GM12875 (cell line): ENCODE measurements around the gene BBLN.

Experiments used
- H3K4me3 ChIP-seq: one replicate; pipeline ENCODE4 v1.5.1; 2011; ENCODE audit warnings: low read depth, low read length, control low read depth
- CTCF ChIP-seq: IDR thresholded peaks from 2 replicates; pipeline ENCODE4 v1.5.1; 2011; ENCODE audit warnings: low read depth, mild to moderate bottlenecking, control low read depth, inconsistent platforms, low read length, moderate library complexity, borderline replicate concordance; ENCODE audit not compliant: insufficient read depth

BBLN gene

DNA sequence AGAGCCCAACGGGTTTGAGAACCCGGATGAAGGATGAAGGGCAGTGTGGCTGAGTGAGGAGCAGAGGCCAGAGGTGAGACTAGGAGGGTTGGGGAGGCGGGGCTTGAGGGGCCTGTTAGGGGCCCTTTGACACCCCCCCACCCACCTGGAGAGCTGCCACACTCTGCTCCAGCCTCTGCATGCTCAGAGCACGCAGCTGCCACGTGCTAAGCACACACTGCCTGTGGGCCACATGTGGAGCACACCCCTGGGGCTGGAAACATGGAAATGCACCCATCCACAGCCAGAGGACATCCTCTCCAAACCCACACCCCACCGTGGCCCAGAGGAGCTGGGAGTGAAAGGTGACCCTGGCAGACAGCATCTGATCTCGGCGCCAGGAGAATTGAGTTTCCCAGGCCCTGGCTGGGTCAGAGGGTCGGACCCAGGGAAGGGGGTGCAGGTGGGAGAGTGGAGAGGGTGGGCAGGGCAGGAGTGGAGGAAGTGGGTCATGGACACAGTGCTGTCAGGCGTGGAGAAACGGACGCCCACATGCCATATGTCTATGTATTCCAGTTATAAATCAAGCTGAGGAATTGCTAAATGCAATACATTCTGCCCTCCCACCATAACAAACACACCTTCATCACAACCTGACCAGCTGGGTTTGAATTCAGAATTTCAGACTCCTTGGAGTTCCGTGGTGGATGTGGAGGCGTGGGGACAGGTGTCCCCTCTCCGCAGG lies 49.0 kb downstream of the BBLN start:
- no peak overlapping the region for H3K4me3 ChIP-seq
- TF ChIP-seq CTCF = no peak

GRCh38 chr9:128211186-128211980 lies 51.3 kb downstream of the BBLN start:
- H3K4me3 ChIP-seq = no peak overlapping the region
- no peak for TF ChIP-seq CTCF

GRCh38 chr9:128211981-128212281 lies 51.9 kb downstream of the BBLN start:
- no peak for TF ChIP-seq CTCF
- no peak overlapping the region for H3K4me3 ChIP-seq
